Activated CD8-positive, alpha-beta memory T cell treated with anti-CD3 and anti-CD28 coated beads for 36 hours (primary cell): Measurements from ENCODE around the gene DNASE1L3. TPM values are rescaled to one million over a fixed set of nuclear protein-coding genes. Genes with fewer than 3 reads are reported as not detected.

Experiments used
- CTCF ChIA-PET: fragments of 350-600 bp; sonication (Branson Sonifier 250); formaldehyde crosslinking; loops from one replicate; lab custom pipeline; 2021; ENCODE audit warnings: antibody characterized with exemption; lab: Charles Lee
- POLR2A ChIA-PET: fragments of 350-600 bp; sonication (Branson Sonifier 250); formaldehyde crosslinking; loops from one replicate; lab custom pipeline; 2021; ENCODE audit warnings: antibody characterized with exemption; lab: Charles Lee
- total RNA-seq, 2 experiments: library from RNA; stranded (reverse); gene quantifications; one replicate each; pipeline ENCODE4 v1.2.3, GENCODE V29; 2021

The DNASE1L3 gene
- total RNA-seq, 2 experiments from 2014 or later = not detected

- CTCF ChIA-PET = interaction anchor here (0.6 to 1.4 kb wide), 3 partner anchors 12 to 112 kb away, joined by 3 to 6 read pairs (median 4); no protein-coding TSS in a partner anchor
- POLR2A ChIA-PET = no interaction called here
These were observed 37.6 kb downstream of the DNASE1L3 start for GRCh38 chr3:58173029-58173668.

GRCh38 chr3:58171126-58171525 is 39.6 kb downstream of the DNASE1L3 start:
- CTCF ChIA-PET = no interaction called here
- POLR2A ChIA-PET = no interaction called here

GRCh38 chr3:58170376-58170775 is 40.4 kb downstream of the DNASE1L3 start:
- CTCF ChIA-PET = no interaction called here
- POLR2A ChIA-PET = no interaction called here

GRCh38 chr3:58169371-58169770 is 41.4 kb downstream of the DNASE1L3 start:
- CTCF ChIA-PET = no interaction called here
- POLR2A ChIA-PET = no interaction called here

GRCh38 chr3:58168498-58168897 is 42.3 kb downstream of the DNASE1L3 start:
- CTCF ChIA-PET = interaction anchor here (1.2 to 2.7 kb wide), 3 partner anchors 10 to 138 kb away, joined by 3 to 19 read pairs (median 5); partner anchors contain the start of genes HTD2 and RPP14
- POLR2A ChIA-PET = no interaction called here

- ChIA-PET CTCF (interaction anchor here (0.6 to 2.7 kb wide), 13 partner anchors 9 to 170 kb away, joined by 3 to 19 read pairs (median 3); partner anchors contain the start of genes FLNB, HTD2 and RPP14), POLR2A (no interaction called here)
These were observed 43.1 kb downstream of the DNASE1L3 start for GRCh38 chr3:58167431-58168351.

- ChIA-PET CTCF (interaction anchor here (0.6 to 1.3 kb wide), 4 partner anchors 12 to 1483 kb away, joined by 3 to 6 read pairs (median 4); partner anchors contain the start of gene FLNB), POLR2A (no interaction called here)
These were observed 45.6 kb downstream of the DNASE1L3 start for GRCh38 chr3:58164906-58165821.

GRCh38 chr3:58164199-58164879 is 46.4 kb downstream of the DNASE1L3 start:
- POLR2A ChIA-PET = no interaction called here
- CTCF ChIA-PET = interaction anchor here (0.6 to 1.7 kb wide), 2 partner anchors 13 to 1484 kb away, joined by 3 to 6 read pairs; no protein-coding TSS in a partner anchor

GRCh38 chr3:58163234-58163633 is 47.5 kb downstream of the DNASE1L3 start:
- ChIA-PET CTCF (interaction anchor here (0.6 to 1.7 kb wide), 2 partner anchors 14 to 53 kb away, joined by 3 to 6 read pairs; no protein-coding TSS in a partner anchor), POLR2A (no interaction called here)

GRCh38 chr3:58161435-58162398 is 49.1 kb downstream of the DNASE1L3 start:
- POLR2A ChIA-PET = no interaction called here
- CTCF ChIA-PET = interaction anchor here (1.7 kb wide), 1 partner anchor 11 kb away, joined by 4 read pairs; no protein-coding TSS in a partner anchor

- ChIA-PET POLR2A (no interaction called here), CTCF (no interaction called here)
These were observed 50.4 kb downstream of the DNASE1L3 start for GRCh38 chr3:58160399-58160798.

GRCh38 chr3:58158442-58159153 is 52.2 kb downstream of the DNASE1L3 start:
- ChIA-PET CTCF (interaction anchor here (0.9 kb wide), 1 partner anchor 9 kb away, joined by 3 read pairs; no protein-coding TSS in a partner anchor), POLR2A (interaction anchor here (0.5 kb wide), 1 partner anchor 37 kb away, joined by 5 read pairs; no protein-coding TSS in a partner anchor)

GRCh38 chr3:58157700-58158099 is 53.1 kb downstream of the DNASE1L3 start:
- ChIA-PET POLR2A (no interaction called here), CTCF (no interaction called here)

GRCh38 chr3:58155838-58156237 is 54.9 kb downstream of the DNASE1L3 start:
- POLR2A ChIA-PET = no interaction called here
- CTCF ChIA-PET = no interaction called here

GRCh38 chr3:58154626-58155449 is 55.9 kb downstream of the DNASE1L3 start:
- POLR2A ChIA-PET = no interaction called here
- CTCF ChIA-PET = no interaction called here

- CTCF ChIA-PET = no interaction called here
- POLR2A ChIA-PET = no interaction called here
These were observed 57.4 kb downstream of the DNASE1L3 start for GRCh38 chr3:58153371-58153770.
